Measurements from ENCODE around the gene ETV3L. TPM values are rescaled to one million over a fixed set of nuclear protein-coding genes. Genes with fewer than 3 reads are reported as not detected.

Gene ETV3L
- not detected in 2 replicates for total RNA-seq

DNA sequence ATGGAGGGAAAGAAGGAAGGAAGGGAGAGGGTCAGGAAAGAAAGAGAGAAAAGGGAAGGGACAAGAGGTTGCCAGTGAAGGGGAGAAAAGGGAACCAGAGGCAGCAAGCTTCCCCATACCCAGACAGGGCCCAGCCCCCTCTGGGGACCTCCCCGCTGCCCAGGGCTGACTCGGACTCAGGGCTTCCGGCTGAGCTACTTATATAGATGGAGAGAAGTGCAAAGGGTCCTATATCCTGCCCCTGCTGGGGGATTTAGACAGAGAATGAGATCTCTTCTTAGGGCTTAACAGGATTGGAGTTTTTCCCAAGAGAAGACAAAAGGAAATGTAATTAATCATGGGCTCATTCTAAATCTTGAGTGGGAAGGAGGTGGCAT, at the start of gene ETV3L:
Gene ETV3L, minus strand, starts transcription at position 176 of the 377 bp plus-strand sequence. CDS start 285 bp downstream, outside the sequence.
- no peak within 1 kb of the TSS for H3K4me2 ChIP-seq (ENCODE audit: insufficient read depth, low read length)
- no peaks in the 10 kb centered on the region for H4K20me1 ChIP-seq (ENCODE audit: insufficient read depth, low read length)
- H2AFZ ChIP-seq (ENCODE audit: low read length) = peak within 1 kb of the TSS; percentile 22

GRCh38 chr1:157147906-157148700, 48.5 kb upstream of the ETV3L start:
- Histone ChIP-seq H3K27ac (ENCODE audit: low read depth, low read length) (peak overlapping the region; percentile 20), H3K79me2 (ENCODE audit: insufficient read depth, low read length) (no peaks in the 10 kb centered on the region), H4K20me1 (ENCODE audit: insufficient read depth, low read length) (no peaks in the 10 kb centered on the region), H3K36me3 (ENCODE audit: insufficient read depth, low read length) (no peaks in the 10 kb centered on the region), H3K4me2 (ENCODE audit: insufficient read depth, low read length) (peak overlapping the region; percentile 7), H3K27me3 (ENCODE audit: insufficient read depth, low read length) (no peaks in the 10 kb centered on the region), H3K4me1 (ENCODE audit: insufficient read depth, low read length) (peaks cover 9% of the 10 kb centered on the region), H3K4me3 (ENCODE audit: insufficient read depth, low read length) (no peak overlapping the region), H3K9me3 (ENCODE audit: low read depth, low read length) (no peaks in the 10 kb centered on the region), H2AFZ (ENCODE audit: low read length) (peak overlapping the region; percentile 45)
- no peak for TF ChIP-seq CTCF (IDR thresholded peaks at IDR 0.05; ENCODE audit: extremely low read depth, low read depth, low read length)
- no peak for DNase-seq (ENCODE audit: insufficient read length, low spot score, missing footprints)

More for the DNA sequence above, at the start of gene ETV3L:
- no peak for DNase-seq (ENCODE audit: insufficient read length, low spot score, missing footprints)
- no peak within 1 kb of the TSS for H3K4me3 ChIP-seq (ENCODE audit: insufficient read depth, low read length)
- peaks cover 4% of the 10 kb centered on the region for H3K4me1 ChIP-seq (ENCODE audit: insufficient read depth, low read length)
- H3K36me3 ChIP-seq (ENCODE audit: insufficient read depth, low read length) = no peaks in the 10 kb centered on the region
- H3K9me3 ChIP-seq (ENCODE audit: low read depth, low read length) = no peaks in the 10 kb centered on the region
- no peak for TF ChIP-seq CTCF (IDR thresholded peaks at IDR 0.05; ENCODE audit: extremely low read depth, low read depth, low read length)
- no peak within 1 kb of the TSS for H3K27ac ChIP-seq (ENCODE audit: low read depth, low read length)
- no peaks in the 10 kb centered on the region for H3K27me3 ChIP-seq (ENCODE audit: insufficient read depth, low read length)
- no peaks in the 10 kb centered on the region for H3K79me2 ChIP-seq (ENCODE audit: insufficient read depth, low read length)

- Histone ChIP-seq H3K79me2 (ENCODE audit: insufficient read depth, low read length) (no peaks in the 10 kb centered on the region), H4K20me1 (ENCODE audit: insufficient read depth, low read length) (no peaks in the 10 kb centered on the region), H3K4me2 (ENCODE audit: insufficient read depth, low read length) (no peak overlapping the region), H2AFZ (ENCODE audit: low read length) (no peak overlapping the region), H3K4me3 (ENCODE audit: insufficient read depth, low read length) (no peak overlapping the region), H3K4me1 (ENCODE audit: insufficient read depth, low read length) (peaks cover 9% of the 10 kb centered on the region), H3K27me3 (ENCODE audit: insufficient read depth, low read length) (no peaks in the 10 kb centered on the region), H3K36me3 (ENCODE audit: insufficient read depth, low read length) (no peaks in the 10 kb centered on the region), H3K9me3 (ENCODE audit: low read depth, low read length) (no peaks in the 10 kb centered on the region), H3K27ac (ENCODE audit: low read depth, low read length) (no peak overlapping the region)
- DNase-seq (ENCODE audit: insufficient read length, low spot score, missing footprints) = no peak
- no peak for TF ChIP-seq CTCF (IDR thresholded peaks at IDR 0.05; ENCODE audit: extremely low read depth, low read depth, low read length)
Measured at GRCh38 chr1:157147037-157147436, 47.4 kb upstream of the ETV3L start.

- Histone ChIP-seq H3K4me1 (ENCODE audit: insufficient read depth, low read length) (peaks cover 9% of the 10 kb centered on the region), H3K4me3 (ENCODE audit: insufficient read depth, low read length) (no peak overlapping the region), H3K27me3 (ENCODE audit: insufficient read depth, low read length) (no peaks in the 10 kb centered on the region), H3K4me2 (ENCODE audit: insufficient read depth, low read length) (no peak overlapping the region), H4K20me1 (ENCODE audit: insufficient read depth, low read length) (no peaks in the 10 kb centered on the region), H3K9me3 (ENCODE audit: low read depth, low read length) (no peaks in the 10 kb centered on the region), H2AFZ (ENCODE audit: low read length) (no peak overlapping the region), H3K27ac (ENCODE audit: low read depth, low read length) (no peak overlapping the region), H3K36me3 (ENCODE audit: insufficient read depth, low read length) (no peaks in the 10 kb centered on the region), H3K79me2 (ENCODE audit: insufficient read depth, low read length) (no peaks in the 10 kb centered on the region)
- DNase-seq (ENCODE audit: insufficient read length, low spot score, missing footprints) = no peak
- no peak for TF ChIP-seq CTCF (IDR thresholded peaks at IDR 0.05; ENCODE audit: extremely low read depth, low read depth, low read length)
Measured at GRCh38 chr1:157146244-157146643, 46.6 kb upstream of the ETV3L start.

All from osteoblast (primary cell).